ENCODE measurements around the gene PPP2R3C.
"Not testable (repeated sequence)": the region's sequence is repeated elsewhere in the genome, so short reads cannot be mapped to it uniquely, and the experiment has no call there.

PPP2R3C gene

DNA sequence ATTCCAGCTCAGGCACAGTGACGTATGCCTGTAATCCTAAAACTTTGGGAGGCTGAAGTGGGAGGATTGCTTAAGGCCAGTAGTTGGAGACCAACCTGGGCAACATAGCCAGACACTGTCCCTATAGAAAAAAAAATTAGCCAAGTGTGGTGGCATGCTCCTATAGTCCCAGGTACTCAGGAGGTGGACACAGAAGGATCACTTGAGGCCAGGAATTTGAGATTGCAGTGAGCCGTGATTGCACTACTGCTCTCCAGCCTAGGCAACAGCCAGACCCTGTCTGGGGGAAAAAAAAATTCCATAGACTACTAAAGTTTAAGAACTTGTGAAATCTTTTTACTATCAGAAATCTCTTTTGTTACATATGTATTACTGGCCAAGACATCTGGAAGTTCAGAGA is 69.2 kb downstream of the PPP2R3C start:
- DNase-seq (ENCODE audit: low spot score) = no peak

DNA sequence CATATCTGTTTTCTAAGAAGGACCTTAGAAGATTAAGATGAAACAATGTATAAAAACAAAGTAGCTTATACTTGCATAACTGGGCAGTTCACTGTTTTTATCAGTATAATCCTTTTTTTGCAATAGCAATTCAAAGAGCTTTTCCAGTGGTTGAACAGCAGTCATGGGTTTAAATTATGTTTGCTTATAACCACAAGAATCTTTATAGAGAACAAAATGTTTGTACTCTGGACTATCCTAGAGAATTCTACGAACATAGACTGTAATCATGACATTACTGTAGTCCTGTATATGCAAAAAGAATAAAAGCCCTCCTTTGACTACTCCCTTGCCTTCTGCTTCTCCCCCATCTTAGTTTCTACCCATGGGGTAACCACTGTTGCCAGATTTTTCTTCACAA is 70.0 kb downstream of the PPP2R3C start:
- DNase-seq (ENCODE audit: low spot score) = no peak

DNA sequence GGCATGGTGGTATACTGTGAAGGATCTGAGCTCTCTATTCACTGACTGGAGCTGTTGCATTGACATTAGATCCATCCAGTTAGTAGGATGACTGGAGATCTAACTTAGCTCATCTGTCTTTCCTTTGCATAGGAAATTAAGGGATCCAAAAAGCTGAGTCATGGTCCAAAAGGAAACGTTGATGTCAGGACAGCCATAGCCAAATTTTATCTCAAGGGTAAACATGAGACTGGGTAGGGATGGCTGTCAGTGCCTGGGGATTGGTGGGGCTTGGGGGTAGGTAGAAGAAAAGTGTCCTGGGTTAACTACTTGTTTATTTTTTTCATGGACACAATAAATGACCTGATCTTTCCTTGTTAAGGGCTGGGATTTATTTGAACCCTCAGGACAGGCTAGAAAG is 71.1 kb downstream of the PPP2R3C start:
- peak; percentile 17 for DNase-seq (ENCODE audit: low spot score)

DNA sequence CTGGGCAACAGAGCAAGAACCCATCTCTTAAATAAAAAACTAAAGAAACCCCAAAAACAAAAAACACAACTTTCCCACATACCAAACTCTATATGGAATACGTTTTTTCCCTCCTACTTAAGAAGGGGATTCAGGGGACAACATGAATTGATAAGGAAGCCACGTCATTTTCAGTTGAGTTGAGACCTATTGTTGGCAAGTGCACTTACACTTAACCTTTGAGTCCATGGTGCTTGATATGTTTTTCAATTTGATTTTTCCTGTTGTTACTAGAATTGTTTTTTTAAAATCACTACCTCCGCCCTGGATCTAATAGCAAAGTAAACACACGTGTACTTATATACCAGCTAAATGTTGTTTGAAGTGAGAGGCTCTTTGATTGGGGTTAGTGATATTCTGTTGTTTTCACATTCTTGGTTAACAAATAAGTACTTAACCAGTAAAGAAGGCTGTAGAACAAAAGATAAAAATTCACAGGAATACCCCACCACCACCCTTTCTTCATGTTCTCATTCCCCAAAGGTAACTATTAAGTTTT is 73.7 kb downstream of the PPP2R3C start:
- DNase-seq (ENCODE audit: low spot score) = no peak

DNA sequence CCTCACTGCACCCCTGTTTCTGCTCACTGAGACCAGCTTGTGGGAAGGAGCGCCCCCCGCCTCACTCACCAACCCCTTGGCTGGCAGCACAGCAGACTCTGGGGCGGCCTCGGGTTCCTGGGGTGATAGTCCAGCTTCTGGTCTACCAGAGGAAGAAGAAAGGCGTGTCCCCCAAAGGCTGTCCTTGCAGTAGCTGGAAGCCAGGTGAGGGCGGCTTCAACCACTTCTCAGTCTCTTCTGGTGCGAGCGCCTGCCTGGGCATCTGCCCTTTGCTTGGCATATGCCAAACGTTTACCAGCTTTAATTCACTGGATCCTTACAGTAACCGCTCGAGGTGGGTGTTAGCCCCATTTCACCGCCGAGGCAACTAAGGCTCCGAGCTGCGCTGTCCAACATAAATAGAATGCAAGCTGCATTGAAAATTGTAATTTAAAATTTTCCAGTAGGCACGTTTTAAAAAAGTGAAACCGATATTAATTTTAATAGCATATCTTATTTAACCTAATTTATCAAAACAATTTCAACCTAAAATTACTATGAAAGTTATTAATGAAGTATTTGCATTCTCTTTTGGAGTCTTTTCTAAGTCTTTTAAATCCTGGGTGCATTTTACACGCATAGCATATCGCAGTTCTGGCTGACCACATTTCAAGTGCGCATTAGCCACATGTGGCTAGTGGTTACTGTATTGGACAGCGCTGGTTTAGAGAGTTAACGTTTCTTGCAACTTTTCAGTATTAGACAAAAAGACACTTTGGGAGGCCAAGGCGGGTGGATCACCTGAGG is 74.8 kb downstream of the PPP2R3C start:
- peak; percentile 34 for DNase-seq (ENCODE audit: low spot score)

DNA sequence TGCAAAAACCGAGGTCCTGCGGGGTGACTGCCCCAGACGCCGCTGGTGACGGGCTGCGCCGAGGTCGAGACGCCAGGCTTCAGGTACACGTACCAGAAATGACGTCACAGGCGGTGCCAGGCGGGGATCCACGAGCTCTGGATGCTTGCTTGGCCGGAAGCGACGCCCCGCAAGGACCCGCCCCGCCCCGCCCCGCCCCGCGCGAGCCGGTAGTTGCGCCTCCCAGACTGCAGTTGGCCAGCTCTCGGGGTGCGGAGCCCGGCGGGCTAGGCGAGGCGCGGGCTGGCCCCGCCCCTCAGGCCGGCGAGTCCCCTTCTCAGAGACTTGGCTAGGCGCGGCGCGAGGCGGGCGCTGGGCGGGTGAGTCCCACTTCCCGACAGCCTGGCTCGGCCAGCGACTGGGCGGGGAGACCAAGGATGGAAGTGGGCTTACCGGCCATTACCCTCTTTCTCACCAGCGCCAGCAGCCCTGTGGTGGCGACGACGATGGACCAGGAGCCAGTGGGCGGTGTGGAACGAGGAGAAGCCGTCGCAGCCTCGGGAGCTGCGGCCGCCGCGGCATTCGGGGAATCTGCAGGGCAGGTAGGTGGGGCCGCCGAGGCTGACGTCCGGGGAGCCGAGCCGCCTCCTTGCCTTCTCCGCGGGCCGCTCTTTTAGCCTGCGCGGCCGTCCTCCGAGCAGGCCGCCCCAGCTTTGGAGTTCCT is 75.6 kb downstream of the PPP2R3C start, which contains the start of gene FAM177A1:
Gene FAM177A1, plus strand, starts transcription at position 225 of the 703 bp plus-strand sequence. Its CDS starts 192 bp downstream, at position 417.
- peak; percentile 95 for DNase-seq (ENCODE audit: low spot score)

DNA sequence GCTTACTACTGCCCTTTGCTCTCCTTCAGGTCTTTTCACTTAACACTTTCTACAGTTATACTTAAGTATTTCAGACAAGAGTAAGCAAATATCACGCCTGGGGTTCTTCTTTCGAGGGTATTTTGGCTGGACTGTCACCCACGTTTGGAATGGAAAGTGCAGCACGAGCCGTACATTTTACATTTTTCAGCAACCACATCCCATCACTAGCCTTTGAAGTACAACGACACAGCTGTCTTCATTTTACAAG is 76.1 kb downstream of the PPP2R3C start:
- no peak for DNase-seq (ENCODE audit: low spot score)

DNA sequence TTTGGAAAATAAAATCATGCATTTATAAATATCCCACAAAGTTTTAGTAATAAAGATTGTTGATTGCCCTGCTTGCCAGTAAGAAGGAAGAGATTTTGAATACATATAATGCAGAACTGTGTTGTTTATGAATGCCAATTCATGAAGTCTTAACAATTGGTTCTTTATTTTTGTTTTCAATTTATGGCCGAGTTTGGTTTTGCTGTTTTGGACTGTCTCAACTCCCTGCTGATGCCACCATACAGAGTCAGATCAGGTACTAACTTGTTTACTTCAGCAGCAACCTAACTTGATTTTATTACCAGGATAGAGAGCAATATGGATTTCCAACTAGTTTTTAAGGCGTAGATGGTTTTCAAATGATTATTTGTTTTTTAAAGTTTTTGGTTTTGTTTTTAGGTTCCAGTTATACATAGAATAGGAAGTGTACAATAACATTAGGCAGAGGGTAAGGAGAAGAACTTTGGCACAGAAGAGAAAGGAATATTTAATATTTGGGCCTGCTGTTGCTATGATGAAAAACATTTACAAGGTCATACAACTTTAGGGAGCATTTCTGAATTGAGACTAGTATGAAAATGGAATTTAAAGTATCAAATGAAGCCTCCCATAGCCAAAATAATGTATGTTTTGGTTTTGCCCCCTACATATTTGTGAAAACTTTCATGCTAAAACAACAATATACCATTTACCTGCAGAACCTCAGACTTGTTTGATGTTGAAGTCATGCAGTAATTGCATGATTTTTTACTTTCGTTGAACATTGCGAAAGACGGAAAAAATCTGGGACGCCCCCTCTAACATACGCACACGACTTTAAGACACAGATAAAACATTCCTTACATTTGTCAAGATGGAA is 76.6 kb downstream of the PPP2R3C start:
- DNase-seq (ENCODE audit: low spot score) = peak; percentile 80

DNA sequence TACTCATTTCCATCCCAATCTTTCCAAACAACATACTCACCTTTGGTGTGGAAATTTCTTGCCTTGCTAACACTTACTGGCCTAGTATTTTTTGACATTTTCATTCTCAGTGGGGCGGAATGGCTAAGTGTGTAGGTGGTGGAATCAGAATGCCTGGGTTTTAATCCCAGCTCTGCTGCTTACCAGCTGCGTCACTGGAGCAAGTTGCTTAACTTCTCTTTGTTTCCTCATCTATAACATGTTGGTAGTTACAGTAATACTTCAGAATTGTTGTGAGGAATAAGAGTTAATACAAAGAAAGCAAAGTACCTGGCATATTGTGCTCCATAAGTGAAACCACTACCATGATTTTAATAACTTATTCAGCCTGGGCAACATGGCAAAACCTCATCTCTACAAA is 78.7 kb downstream of the PPP2R3C start:
- DNase-seq (ENCODE audit: low spot score) = no peak

DNA sequence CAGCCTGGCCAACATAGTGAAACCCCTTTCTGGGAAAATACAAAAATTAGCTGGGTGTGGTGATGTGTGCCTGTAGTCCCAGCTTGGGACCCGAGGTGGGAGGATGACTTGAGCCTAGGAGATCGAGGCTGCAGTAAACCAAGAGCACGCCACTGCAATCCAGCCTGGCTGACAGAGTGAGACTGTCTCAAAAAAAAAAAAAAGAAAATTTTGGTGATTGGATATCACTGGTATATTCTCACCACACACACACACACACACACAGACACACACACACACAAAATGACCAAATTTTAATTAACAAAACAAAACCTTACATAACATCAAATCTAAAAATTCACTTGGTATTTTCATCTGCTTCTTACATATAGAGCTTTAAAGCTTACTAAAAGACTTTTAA is 79.2 kb downstream of the PPP2R3C start:
- DNase-seq (ENCODE audit: low spot score) = no peak

DNA sequence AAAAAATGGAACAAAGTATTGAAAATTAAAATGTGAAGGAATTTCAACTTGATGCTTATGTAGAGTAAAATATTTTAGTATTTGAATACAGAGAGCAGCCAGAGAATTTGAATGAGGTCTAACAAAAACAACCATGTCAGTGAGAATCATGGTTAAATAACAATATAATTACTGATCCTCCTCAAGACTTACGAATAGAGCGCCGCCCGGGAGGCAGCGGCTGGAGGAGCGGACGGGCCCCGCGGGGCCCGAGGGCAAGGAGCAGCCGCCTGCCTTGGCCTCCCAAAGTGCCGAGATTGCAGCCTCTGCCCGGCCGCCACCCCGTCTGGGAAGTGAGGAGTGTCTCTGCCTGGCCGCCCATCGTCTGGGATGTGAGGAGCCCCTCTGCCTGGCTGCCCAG is 83.5 kb downstream of the PPP2R3C start:
- DNase-seq (ENCODE audit: low spot score) = not testable (repeated sequence)
